ENCODE data around the gene ZFP62.
"Not testable (repeated sequence)": the region's sequence is repeated elsewhere in the genome, so short reads cannot be mapped to it uniquely, and the experiment has no call there.

Gene ZFP62

DNA sequence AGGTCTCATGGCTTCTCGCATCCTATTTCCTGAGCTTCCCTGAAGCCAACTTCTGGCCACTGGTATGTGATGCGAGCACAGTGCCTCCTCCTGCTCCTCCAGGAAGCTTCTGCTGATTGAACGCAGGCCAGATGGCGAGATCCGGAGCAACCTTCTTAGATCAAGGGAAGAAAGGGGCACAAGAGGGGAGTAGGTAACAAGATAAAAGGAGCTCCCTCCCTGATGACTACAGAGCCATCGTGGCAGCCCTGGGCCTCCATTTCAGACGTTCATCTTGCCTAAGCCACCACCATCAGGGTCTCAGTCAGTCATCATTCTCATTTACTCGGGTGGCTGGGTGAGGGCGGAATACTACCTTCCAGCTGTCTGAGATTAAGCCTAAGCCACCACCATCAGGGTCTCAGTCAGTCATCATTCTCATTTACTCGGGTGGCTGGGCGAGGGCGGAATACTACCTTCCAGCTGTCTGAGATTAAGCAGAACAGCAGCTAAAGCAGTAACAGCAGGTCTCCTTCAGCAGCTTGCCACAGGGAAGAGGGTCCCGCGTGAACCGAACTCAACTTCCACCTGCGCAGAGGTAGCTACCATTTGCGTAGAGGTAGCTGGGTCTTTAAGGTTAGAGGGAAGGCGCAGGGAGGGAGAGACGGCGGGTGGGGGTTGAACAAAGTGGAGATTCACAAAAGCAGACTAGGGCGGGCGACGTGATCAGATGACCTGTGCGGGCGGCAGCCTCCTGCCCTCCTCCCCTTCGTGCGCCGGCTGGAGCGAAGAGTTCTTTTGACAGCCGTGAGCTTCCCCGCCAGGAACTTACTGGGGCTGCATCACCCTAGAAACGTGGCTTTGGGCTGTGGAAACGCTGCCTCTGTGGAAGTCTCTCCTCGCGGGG lies 30.6 kb downstream of the ZFP62 start:
- DNase-seq (ENCODE audit: low spot score): peak; percentile 78

GRCh38 chr5:180829726-180830125 lies 31.4 kb downstream of the ZFP62 start:
- DNase-seq (ENCODE audit: low spot score): no peak

GRCh38 chr5:180828756-180829531 lies 32.1 kb downstream of the ZFP62 start:
- not testable (repeated sequence) for DNase-seq (ENCODE audit: low spot score)

GRCh38 chr5:180827374-180827773 lies 33.7 kb downstream of the ZFP62 start:
- DNase-seq (ENCODE audit: low spot score): not testable (repeated sequence)

DNA sequence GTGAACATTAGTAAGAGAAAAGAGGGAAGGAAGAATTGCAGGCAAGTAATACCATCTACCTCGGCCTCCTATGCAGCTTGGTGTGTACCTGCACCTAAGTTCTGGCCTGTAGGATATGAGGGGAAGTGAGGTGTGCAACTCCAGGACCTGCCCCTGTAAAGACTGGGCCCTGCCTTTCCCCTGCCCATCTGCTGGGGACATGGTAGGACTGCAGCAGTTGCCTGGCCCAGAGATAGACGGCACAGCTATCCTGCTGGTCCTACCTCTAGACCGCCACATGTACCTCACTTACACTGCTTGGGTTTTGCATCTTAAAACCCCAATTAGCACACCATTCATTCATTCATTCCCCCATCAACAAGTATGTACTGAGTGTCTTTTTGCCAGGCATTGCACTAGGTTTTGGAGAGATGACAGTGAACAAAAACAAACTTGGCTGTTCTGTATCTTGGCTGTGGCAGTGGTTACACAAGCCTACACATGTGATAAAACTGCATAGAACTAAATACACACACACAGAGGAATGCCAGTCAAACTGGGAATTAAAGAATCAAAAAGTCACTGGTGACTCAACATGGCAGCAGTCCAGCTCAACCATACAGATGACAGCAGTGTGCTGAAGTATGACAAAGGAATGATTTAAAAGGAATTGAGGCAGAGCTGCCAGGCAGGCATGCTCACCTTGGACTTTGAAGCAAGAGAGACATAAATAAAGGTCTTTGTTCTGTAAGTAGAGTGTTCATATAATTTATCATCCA lies 35.1 kb downstream of the ZFP62 start:
- DNase-seq (ENCODE audit: low spot score): no peak

GRCh38 chr5:180824630-180825476 lies 36.2 kb downstream of the ZFP62 start:
- no peak for DNase-seq (ENCODE audit: low spot score)

- no peak for DNase-seq (ENCODE audit: low spot score)
These were observed 37.0 kb downstream of the ZFP62 start for GRCh38 chr5:180823940-180824629.

GRCh38 chr5:180823346-180823745 lies 37.7 kb downstream of the ZFP62 start:
- no peak for DNase-seq (ENCODE audit: low spot score)

DNA sequence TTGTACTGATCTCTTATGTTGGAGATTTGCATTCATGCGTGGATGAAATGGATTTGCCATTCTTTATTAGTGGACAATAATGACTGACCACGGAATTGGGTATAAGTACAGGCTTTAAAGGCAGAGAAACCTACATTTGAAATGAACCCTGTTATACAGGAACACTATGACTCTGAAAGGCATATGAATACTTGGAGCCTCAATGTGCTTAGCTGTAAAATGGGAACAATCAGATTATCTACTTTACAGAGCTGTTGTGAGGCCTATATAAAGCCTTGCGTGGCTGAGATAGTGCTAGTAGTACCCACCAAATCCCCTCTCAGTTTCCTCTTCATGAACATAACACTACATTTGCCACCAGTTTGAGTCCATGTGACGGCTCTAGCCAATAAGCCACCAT lies 39.5 kb downstream of the ZFP62 start:
- DNase-seq (ENCODE audit: low spot score): no peak

GRCh38 chr5:180820788-180821321 lies 40.2 kb downstream of the ZFP62 start:
- no peak for DNase-seq (ENCODE audit: low spot score)

- no peak for DNase-seq (ENCODE audit: low spot score)
These were observed 42.3 kb downstream of the ZFP62 start for GRCh38 chr5:180818677-180819341.

DNA sequence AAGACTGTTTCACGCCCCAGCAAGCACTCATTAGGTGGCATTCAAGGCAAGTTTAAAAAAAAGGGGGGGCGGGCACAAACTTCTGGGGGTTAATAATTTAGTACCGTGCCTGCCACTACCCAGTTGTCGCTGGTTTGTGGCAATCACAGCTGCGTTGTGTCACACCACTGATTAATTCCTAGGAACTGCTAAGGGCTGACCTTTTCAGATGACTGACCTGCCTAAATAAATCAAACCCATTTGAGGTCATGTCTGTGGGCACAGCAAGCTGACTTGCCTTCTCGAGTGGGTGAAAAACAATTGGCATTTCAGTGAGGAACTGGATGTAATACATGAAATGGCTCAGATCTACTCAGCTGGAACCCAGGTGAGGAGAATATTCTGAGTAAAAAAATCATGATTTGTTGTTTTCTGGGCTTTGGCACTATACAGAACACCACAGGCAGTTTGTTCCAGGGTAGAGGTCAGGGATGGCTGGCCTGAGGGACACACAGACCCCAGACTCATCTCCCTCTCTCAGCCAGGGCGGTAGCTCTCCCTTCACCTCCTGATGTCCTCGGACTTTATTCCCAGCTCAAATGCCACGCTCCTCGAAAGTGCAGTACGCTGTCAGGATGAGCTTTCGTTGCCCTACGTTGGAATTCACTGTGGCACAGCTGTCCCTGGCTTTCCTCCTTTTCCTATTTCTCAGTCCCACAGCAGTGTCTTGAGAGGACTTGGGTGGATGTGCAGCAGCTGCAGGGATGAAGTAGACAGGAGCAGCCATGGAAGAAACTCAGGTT lies 43.0 kb downstream of the ZFP62 start:
- no peak for DNase-seq (ENCODE audit: low spot score)

DNA sequence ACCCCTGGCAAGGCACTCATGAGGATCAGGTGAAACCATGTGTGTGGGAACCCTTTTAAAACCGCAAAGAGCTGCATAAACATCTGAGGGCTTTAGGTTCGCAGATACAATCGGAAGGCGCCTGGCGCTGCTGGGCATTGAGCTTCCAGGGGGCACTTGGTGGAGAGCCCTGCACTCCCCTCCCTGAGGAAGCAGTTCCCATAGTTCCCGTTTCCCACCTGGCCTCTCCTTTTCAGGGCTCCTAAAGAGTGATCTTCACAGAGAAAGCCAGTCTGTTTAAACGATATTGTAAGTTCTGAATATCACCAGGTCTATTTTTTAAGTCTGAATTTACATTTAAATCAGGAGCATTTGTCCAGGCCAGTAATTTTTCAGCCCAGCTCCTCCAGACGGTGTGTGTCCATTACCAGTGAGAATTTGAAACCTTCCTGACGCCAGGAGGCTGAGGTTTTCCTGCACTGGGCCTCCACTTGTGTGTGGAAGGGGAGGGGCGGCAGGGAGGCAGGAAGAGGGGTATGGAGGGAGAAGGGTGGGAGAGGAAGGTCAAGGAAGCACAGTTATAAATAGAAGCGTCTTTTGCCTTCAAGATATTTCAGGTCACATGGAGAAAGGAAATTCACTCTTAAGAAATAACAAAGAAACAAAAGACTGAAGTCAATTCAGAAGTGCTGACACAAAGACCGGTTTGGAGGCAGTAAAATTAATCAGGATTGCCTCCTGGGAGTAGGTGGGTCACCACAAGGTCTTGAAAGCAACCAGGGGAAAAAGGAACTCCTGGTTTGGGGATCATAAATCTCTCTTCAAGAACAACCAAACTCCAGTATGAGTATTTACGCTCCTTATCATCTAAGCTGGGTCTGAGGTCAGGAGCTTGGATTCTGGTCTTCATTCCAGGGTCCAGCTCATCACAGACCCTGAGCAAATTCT lies 44.2 kb downstream of the ZFP62 start:
- no peak for DNase-seq (ENCODE audit: low spot score)

GRCh38 chr5:180815293-180815917 lies 45.7 kb downstream of the ZFP62 start:
- DNase-seq (ENCODE audit: low spot score): no peak

DNA sequence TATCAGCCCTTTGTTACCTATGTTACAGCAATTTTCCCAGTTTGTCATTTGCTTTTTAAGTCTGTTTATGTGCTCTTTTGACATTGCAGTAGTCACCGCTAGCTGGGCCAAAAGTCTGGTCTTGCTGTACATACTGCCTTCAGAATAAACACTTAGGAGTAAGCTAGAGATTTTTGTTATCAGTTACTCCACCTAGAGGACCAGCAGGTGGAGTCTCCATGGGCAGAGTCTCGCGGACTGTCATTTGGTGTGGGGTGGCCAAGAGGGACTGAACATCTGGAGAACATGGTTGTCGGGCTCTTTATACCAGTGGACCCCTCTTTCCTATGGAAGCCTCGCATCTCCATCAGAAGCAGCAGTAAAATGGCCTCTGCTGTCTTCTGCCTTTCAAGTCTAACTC lies 47.7 kb downstream of the ZFP62 start:
- no peak for DNase-seq (ENCODE audit: low spot score)

- peak; percentile 45 for DNase-seq (ENCODE audit: low spot score)
These were observed 49.4 kb downstream of the ZFP62 start for GRCh38 chr5:180811623-180812124.

DNA sequence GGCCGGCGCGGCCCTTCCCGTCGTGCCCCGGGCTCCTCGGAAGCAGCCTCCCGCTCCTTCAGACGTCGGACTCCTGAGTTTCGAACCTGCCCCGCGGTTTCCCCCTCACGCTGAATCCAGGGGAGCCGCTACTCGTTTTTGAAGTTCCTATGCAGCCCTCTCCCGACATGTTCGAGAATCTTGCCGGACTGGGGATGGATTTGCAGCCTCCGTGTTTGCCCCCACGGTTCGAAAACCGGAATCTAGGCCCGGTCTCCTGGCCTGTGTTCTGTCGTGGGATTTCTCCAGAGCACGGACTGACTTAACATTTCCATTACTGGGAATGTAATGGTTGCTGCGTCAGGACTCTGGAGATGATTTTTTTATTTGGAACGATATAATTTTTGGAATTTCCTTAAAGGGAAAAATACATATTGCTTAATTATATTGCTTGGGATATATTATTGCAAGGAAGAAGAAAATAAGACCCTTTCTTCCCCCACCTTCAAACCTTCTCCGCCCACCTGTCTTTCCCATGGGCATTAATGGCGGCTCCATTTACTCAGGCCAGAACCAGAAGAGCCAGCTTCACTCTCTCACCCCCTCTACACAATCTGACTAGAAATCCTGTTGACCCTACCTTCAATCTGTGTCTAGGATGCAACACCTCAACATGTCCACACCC lies 50.0 kb downstream of the ZFP62 start:
- peak; percentile 83 for DNase-seq (ENCODE audit: low spot score)
